ENCODE measurements around the gene ADI1.

The ADI1 gene

GRCh38 chr2:3519255-3520205, at the start of gene ADI1:
Gene ADI1, minus strand, starts transcription at chr2:3519531. Its CDS starts 44 bp downstream, at chr2:3519487.
- peak within 1 kb of the TSS; percentile 84 for H3K4me3 ChIP-seq (ENCODE audit: low read depth, low read length)
- no peak for TF ChIP-seq CTCF (IDR thresholded peaks at IDR 0.05; ENCODE audit: borderline replicate concordance, insufficient read depth, low read depth, low read length)

GRCh38 chr2:3566806-3567205, 47.5 kb upstream of the ADI1 start:
- TF ChIP-seq CTCF (IDR thresholded peaks at IDR 0.05; ENCODE audit: borderline replicate concordance, insufficient read depth, low read depth, low read length) = no peak
- H3K4me3 ChIP-seq (ENCODE audit: low read depth, low read length) = no peak overlapping the region

GRCh38 chr2:3565117-3565516, 45.8 kb upstream of the ADI1 start:
- TF ChIP-seq CTCF (IDR thresholded peaks at IDR 0.05; ENCODE audit: borderline replicate concordance, insufficient read depth, low read depth, low read length) = no peak
- H3K4me3 ChIP-seq (ENCODE audit: low read depth, low read length) = no peak overlapping the region

GRCh38 chr2:3563521-3563976, 44.2 kb upstream of the ADI1 start:
- TF ChIP-seq CTCF (IDR thresholded peaks at IDR 0.05; ENCODE audit: borderline replicate concordance, insufficient read depth, low read depth, low read length) = no peak
- no peak overlapping the region for H3K4me3 ChIP-seq (ENCODE audit: low read depth, low read length)

DNA sequence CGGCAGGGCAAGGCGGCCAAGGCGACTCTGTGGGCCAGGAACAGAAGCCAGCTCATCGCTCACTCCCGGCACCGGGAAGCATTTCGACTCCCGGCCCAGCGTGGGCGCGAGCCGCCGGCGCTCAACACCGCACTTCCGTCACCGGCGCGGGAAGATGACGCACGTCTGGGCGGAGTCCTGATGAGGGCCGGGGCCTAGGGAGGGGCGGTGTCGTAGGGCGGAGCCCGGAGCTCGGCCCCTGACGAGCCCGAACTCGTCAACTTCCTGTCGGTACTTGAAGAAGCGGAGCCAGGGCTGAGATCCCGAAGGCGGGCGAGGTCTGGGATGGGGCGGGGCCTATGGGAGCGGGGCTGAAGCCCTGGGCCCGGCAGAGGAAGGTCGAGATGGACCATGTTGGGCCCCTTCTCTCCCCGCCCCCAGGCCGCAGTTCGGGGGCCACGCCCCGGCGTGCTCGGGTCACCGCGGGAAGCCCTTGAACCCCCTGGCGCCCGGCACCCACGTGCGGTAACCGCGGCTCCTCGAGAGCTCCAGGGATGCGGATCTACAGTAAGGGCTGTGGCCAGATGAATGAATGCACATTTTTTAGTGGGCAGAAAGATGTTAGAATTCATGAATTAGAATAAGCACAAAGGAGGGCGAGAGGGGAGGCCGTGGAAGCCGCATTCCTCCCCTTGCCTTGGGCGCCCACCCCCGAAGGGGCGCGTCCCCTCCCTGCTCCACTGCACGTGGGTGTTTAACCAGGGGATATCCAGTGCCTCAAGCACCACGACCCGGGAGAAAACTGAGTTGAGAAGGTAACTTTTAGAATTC, 39.1 kb upstream of the ADI1 start, which contains the start of gene RNASEH1:
RNASEH1 (minus strand) TSS at position 129 of the 810 bp plus-strand sequence; CDS start at position 56, 73 bp downstream.
- peak within 1 kb of the TSS; percentile 94 for H3K4me3 ChIP-seq (ENCODE audit: low read depth, low read length)

DNA sequence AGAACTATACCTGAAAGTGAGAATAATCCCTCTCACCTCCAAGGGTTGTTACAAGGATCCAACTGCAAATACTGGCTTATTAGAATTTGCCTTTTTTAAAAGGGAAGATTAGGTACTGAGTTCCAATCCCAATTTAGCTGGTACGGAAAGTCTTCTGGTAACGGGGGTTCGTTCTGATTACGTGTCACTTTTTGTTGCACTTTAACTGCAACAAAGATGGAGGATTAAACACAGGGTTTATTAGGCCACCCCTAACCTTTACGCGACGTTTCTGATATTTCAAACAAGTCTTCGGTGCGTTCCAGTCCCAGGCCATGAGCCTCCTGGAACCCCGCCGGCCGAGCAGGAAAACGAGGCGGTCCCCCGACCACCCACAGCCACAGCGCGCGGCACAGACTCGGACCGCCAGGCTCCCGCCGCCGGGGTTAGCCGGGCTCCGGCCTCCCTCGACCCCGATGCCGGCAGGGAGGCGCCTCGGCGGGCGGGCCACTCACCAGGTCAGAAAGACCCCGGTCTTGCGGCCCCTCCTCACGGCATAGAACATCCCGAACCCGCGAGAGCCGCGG, 38.4 kb upstream of the ADI1 start:
- peak overlapping the region; percentile 94 for H3K4me3 ChIP-seq (ENCODE audit: low read depth, low read length)
- TF ChIP-seq CTCF (IDR thresholded peaks at IDR 0.05; ENCODE audit: borderline replicate concordance, insufficient read depth, low read depth, low read length) = no peak

More for the DNA sequence above, 39.1 kb upstream of the ADI1 start, which contains the start of gene RNASEH1:
- TF ChIP-seq CTCF (IDR thresholded peaks at IDR 0.05; ENCODE audit: borderline replicate concordance, insufficient read depth, low read depth, low read length) = no peak

Data from GM12875 (cell line).